IPS-NIHi7 (cell line): Measurements from ENCODE around the gene PRKN.

Experiments
- DNase-seq: peaks from one replicate; pipeline ENCODE4 v3.0.0; 2012; ENCODE audit warnings: mixed read lengths; ENCODE audit errors: extremely low spot score

PRKN gene

DNA sequence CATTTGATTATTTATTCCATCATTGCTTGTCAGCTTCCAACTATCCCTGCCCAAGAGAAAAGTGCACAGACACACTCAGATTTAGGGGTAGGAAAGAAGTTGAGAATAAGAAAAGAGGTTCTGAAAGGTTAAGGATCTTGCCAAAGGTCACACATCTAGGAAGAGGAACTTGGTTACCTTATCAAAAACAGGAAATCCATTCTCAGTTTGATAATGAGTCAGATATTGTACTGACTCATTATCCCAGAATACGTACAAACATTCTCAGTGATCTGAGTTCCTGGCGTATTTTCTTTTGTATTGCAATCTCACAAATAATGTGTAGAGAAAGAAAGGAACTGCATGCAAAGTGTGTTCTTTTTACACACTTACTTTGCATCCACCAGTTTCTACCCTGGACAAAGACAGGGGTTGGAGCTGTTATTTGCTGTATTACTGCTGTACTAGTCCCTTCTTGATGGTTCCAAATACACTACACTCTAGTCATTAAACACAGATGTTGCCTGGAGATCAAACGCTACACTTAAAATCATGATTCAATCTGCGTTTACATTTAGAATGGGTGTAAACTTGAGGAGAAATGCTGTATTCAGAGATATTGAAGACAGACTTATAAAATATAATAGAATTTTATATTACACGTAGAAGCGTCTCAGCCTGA lies 545.7 kb downstream of the PRKN start:
- DNase-seq = no peak

DNA sequence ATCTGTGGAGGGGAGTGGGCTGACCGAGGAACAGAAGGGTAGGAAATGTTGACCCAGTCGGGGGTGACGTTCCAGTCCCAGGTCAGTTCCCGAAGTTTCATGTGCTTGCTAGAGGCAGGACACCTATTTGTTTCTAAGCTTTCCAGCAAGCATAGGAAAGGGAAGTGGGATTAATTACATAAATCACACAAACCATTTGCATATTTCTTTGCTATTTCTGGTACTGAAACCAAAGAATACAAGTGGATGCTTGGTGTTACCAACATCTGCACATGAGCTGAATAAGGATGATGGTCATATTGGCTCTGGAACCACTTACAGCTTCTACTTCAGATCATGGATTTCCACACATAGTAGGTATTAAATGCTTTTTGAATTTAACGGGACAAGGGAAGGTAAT lies 546.5 kb downstream of the PRKN start:
- no peak for DNase-seq

GRCh38 chr6:162179196-162179951 lies 548.2 kb downstream of the PRKN start:
- DNase-seq = no peak

GRCh38 chr6:162178666-162179065 lies 548.9 kb downstream of the PRKN start:
- no peak for DNase-seq

GRCh38 chr6:162178266-162178665 lies 549.3 kb downstream of the PRKN start:
- no peak for DNase-seq

- peak; percentile 46 for DNase-seq
Measured at GRCh38 chr6:162177746-162178145, 549.8 kb downstream of the PRKN start.

GRCh38 chr6:162173466-162173865 lies 554.1 kb downstream of the PRKN start:
- no peak for DNase-seq

DNA sequence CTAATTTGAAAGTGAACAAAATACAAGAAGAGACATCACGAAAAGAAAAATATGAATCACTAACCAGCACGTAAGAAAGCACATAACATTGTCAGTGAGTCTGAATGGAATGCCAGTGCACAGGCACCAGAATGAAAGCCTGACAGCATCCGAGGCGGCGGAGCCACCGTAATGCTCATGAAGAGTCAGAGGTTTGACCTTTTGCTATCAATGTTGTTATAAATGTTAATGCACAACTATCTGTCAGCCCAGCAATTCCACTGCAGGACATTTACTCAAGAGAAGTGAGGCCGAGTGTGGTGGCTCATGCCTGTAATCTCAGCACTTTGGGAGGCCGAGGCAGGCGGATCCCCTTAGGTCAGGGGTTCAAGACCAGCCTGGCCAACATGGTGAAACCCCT lies 562.1 kb downstream of the PRKN start:
- no peak for DNase-seq

DNA sequence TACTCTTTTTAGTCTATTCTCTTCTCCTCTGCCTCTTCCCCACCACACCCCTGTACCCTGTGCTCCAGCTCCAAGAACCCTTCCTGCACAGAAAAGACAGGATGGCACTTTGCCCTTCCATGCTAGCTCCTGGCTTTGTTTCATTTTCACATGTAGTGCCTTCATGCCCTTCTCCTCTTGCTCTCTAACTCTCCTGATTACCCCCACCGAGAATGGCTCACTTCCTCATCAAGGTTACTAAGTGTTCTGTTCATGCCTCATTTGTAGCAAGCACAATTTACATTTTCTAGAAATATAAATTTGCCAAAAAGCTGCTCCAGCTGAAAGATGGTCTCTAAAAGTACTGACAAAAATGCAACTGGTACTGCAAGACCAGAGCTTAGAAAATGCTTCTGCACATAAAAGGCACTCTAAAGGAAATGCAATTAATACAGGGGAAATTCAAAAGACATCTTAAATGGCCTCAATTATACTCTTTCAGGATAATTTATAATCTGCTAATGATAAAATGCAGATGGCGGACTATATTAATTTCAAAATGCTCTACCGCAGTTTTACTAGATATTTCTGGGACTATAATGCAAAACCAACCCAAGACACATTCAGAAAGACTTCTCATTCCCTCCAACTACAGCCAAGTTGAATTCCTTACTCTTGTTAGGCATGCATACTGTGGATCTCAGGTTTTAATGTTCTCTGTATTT lies 570.2 kb downstream of the PRKN start:
- no peak for DNase-seq

DNA sequence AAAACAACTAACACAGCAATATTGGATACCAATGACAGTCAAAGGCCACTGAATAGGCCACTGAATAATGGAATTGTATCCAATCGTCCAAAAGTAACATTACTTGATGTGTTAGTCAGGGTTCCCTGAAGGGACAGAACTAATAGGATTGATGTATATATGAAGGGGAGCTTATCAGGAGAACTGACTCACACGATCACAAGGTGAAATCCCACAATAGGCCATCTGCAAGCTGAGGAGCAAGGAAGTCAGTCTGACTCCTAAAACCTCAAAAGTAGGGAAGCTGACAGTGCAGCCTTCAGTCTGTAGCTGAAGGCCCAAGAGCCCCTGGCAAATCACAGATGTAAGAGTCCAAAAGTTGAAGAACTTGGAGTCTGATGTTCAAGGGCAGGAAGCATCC lies 571.4 kb downstream of the PRKN start:
- DNase-seq = no peak

- no peak for DNase-seq
Measured at GRCh38 chr6:162154930-162155329, 572.6 kb downstream of the PRKN start.

DNA sequence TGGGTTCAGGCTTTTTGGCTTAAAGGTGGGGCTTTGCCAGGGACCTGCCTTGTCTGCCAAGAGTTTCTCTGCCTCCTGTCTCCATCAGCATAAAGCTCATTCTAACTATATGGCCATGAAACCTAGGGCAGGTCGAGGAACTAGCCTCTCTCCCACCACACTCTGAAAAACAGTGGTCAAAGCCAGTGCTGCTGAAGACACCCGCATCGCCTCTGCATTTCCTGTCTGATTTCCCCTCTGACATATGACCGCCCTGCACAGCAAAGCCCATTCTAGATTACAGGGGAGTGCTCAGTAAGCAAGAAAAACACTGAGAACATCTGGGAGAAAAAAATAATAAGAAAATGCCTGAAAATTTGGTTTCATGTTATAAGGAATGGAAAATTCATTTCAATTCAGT lies 573.6 kb downstream of the PRKN start:
- no peak for DNase-seq

- no peak for DNase-seq
Measured at GRCh38 chr6:162153120-162153519, 574.4 kb downstream of the PRKN start.

- no peak for DNase-seq
Measured at GRCh38 chr6:162151021-162151665, 576.4 kb downstream of the PRKN start.

DNA sequence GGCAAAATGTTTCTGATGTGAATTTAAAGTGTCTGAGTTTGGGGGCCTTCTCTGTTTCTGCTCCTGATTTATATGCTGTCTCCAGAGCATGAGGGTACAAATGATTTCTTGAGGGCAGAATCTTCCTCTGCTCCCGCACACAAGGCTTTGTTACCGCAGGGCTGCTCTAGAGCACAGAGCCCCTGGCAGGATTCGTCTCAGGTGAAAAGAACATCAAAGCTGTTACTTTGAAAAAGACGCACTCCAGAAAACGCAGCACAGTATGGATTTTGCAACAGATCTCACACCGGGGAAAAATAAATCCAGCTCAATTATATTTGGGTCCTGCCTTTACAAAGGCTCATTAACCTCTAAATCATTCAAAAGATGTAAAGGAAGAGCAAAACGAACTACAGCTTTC lies 577.3 kb downstream of the PRKN start:
- no peak for DNase-seq

DNA sequence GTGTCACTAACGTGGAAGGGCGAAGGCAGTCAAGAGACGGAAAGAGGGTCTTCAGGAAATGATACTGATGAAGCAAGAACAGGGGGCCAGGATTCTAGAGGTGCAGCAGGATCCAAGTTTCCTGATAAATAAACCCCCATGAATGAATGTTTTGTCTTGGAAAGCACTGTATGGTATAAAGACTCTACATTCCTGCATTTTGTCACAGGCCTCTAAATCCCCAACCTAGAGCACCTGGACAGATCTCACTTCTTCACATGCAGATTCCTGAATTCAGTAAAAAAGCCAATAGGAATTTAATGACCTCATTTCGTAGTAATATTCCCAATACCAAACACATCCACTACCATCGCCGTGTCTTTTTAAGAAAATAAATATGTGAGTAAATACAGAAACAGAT lies 577.8 kb downstream of the PRKN start:
- DNase-seq = no peak

DNA sequence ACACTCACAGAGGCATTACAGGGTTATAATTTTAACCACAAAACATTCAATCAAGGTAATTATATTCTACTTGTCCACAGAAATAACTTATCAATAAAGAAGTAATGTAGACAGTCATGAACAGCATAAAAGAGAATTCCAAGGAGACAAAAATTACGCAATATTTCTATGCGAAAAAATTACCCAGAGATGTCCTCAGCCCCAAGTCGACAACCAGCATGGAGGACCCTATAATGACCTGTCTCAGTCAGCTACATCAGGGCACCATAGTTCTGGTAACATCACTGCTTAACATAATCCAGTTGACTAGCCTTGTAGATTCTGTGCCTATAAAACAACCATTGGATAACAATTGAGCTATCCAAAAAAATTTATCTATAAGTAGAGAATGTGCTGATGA lies 579.8 kb downstream of the PRKN start:
- no peak for DNase-seq

- DNase-seq = no peak
Measured at GRCh38 chr6:162147281-162147680, 580.3 kb downstream of the PRKN start.

DNA sequence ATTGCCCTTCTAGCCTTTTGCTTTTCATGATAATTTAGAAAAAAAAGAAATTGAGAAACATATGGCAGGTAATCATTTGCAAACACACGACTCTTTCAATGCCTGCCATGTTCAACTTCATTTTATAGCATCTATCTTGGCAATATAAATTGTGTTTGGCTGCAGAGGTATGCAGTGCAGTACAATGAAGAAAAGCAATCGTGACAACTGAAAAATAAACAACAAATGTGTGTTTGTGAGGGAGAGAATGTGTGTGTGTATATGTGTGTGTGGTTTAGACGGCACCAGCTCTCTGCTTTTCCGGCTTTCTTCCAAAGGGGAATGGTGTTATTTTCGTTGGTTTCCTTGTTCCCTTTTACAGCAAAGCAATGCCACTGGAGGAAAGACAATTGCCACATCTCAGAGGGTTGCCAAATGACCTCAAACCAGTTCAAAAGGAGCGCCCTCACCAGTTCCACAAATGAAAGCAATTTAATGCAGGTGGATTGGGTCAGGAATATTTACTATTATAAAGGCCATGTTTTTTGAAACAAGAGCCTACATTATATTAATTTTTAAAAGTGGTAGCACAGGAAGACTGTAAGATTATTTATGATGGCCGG lies 587.2 kb downstream of the PRKN start:
- DNase-seq = no peak

GRCh38 chr6:162125659-162126058 lies 601.9 kb downstream of the PRKN start:
- no peak for DNase-seq

- no peak for DNase-seq
Measured at GRCh38 chr6:162124710-162125435, 602.7 kb downstream of the PRKN start.
